AG04449 (cell line): ENCODE measurements around the gene BCAS4.

ENCODE experiments used
- CTCF ChIA-PET: fragments of 350-600 bp; formaldehyde crosslinking; extraction: SDS; loops from one replicate; lab custom pipeline; 2021; ENCODE audit warnings: antibody characterized with exemption; lab: Yijun Ruan, JAX
- POLR2A ChIA-PET: fragments of 400-600, 350-600 bp; formaldehyde crosslinking; extraction: SDS; loops from one replicate; lab custom pipeline; 2020; ENCODE audit warnings: antibody characterized with exemption, inconsistent platforms; lab: Yijun Ruan, JAX
- DNase-seq: peaks from one replicate; pipeline ENCODE4 v3.0.0-alpha.2; 2010; ENCODE audit warnings: low read depth, low spot score
- H3K4me3 ChIP-seq: 2 replicates; pipeline ENCODE4 v1.5.1; 2011; ENCODE audit warnings: low read depth, mild to moderate bottlenecking, control low read depth, low read length
- CTCF ChIP-seq: IDR thresholded peaks from one replicate; pipeline ENCODE4 v1.5.1; 2011; ENCODE audit warnings: mild to moderate bottlenecking, moderate library complexity, low read length, control low read depth, inconsistent platforms; ENCODE audit not compliant: insufficient read depth; ENCODE audit errors: missing control alignments

The BCAS4 gene

DNA sequence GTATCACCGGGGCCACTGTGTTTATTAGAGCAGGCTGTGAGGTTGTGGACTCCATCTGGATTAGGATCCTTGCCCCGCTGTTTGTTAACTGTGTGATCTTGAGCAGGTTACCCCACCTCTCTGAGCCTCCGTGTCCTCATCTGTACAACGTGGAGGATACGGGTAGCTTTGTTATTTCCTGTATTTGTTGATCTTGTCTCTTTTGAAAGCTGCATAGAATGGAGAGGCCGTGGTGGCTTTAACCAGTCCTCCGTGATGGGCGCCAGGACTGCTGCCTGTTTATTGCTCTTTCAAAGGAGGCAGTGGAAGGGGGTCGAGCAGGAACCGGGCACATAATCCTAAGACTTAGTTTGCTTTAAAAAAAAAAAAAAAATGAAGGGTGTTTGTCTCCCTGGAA lies 22.9 kb downstream of the BCAS4 start:
- no peak for DNase-seq
- POLR2A ChIA-PET, result interaction anchor here (1.9 kb wide), 1 partner anchor 112 kb away, joined by 7 read pairs; no protein-coding TSS in a partner anchor
- no peak overlapping the region for H3K4me3 ChIP-seq
- TF ChIP-seq CTCF, result no peak
- CTCF ChIA-PET, result interaction anchor here (0.7 to 4.1 kb wide), 14 partner anchors 9 to 165 kb away, joined by 3 to 57 read pairs (median 4); partner anchors contain the start of genes ADNP and BCAS4

GRCh38 chr20:50819349-50819748 lies 24.5 kb downstream of the BCAS4 start:
- ChIA-PET POLR2A (no interaction called here), CTCF (interaction anchor here (0.7 to 4.1 kb wide), 15 partner anchors 10 to 168 kb away, joined by 3 to 57 read pairs (median 4); partner anchors contain the start of gene ADNP)
- no peak overlapping the region for H3K4me3 ChIP-seq
- no peak for DNase-seq
- no peak for TF ChIP-seq CTCF

GRCh38 chr20:50820515-50821256 lies 25.8 kb downstream of the BCAS4 start:
- DNase-seq, result no peak
- CTCF ChIA-PET, result interaction anchor here (0.6 to 6.7 kb wide), 6 partner anchors 10 to 108 kb away, joined by 3 to 80 read pairs (median 5); partner anchors contain the start of genes ADNP and BCAS4
- POLR2A ChIA-PET, result no interaction called here
- no peak overlapping the region for H3K4me3 ChIP-seq
- TF ChIP-seq CTCF, result no peak

DNA sequence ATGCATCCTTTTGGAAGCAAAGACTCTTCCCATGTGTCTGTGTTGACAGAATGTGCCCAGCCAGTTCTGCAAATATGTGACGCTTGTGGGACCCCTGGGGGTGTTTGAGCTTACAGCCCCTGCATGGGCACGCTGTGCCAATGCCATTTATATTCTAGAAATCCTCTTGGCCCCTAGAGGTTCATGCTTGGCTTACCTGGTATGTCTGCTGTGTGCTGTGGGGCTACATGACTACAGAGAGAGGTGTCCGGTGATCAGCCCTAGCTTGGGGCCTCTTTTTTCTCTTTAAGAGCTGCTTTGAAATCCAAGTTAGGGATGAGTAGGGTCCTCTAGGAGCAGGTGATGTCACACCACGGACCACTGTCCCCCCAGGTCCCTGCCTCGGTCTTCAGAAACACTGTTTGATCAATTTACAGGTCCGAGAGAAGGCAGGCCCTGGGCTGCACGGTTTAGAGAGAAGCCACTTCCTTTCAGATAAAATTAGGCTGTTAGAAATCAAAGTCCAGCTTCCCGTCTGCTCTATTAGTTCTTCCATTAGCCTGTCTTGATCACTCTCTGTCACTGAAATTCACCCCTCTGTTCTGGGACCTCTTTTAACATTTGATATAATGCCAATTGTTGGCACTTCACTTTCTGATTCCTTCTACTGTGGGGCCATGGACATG lies 26.5 kb downstream of the BCAS4 start:
- ChIA-PET POLR2A (no interaction called here), CTCF (interaction anchor here (1.0 to 6.7 kb wide), 5 partner anchors 9 to 107 kb away, joined by 3 to 80 read pairs (median 6); partner anchors contain the start of genes ADNP and BCAS4)
- H3K4me3 ChIP-seq, result no peak overlapping the region
- TF ChIP-seq CTCF, result no peak
- DNase-seq, result no peak

DNA sequence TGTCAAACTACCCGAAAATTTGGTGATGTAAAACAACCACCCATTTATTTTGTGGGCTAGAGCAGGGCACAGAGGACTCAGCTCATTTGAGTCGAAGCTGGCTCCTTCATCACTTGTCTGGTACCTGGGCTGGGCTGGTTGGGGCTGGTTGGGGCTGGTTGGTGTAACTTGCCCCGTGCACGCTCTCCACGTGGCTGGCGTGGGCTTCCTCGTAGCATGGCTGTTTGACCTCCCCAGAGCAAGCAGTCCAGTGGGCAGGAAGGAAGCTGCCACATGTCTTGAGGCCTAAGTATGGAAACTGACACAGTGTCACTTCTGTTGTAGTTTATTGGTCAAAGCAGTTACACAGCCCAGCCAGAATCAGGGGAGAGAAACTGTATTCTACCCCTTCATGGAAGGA lies 27.1 kb downstream of the BCAS4 start:
- POLR2A ChIA-PET, result no interaction called here
- H3K4me3 ChIP-seq, result no peak overlapping the region
- CTCF ChIA-PET, result interaction anchor here (1.3 to 6.7 kb wide), 4 partner anchors 12 to 107 kb away, joined by 4 to 80 read pairs (median 13); partner anchors contain the start of genes ADNP and BCAS4
- DNase-seq, result no peak
- no peak for TF ChIP-seq CTCF

DNA sequence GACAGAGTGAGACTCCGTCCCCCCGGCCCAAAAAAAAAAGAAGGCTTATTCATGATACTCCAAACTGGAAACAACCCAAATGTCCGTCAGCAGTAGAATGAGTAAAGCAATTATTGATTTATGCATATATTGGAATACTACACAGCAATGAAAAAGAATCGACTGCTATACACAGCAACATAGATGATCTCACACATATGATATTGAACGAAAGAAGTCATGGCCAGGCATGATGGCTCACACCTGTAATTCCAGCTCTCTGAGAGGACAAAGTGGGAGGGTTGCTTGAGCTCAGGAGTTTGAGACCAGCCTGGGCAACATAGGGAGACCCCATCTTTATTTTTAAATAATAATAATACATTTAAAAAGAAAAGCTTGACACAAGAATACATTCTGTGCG lies 28.5 kb downstream of the BCAS4 start:
- ChIA-PET CTCF (interaction anchor here (1.3 to 6.7 kb wide), 6 partner anchors 10 to 106 kb away, joined by 3 to 80 read pairs (median 4); partner anchors contain the start of genes ADNP and BCAS4), POLR2A (no interaction called here)
- no peak overlapping the region for H3K4me3 ChIP-seq
- TF ChIP-seq CTCF, result no peak
- no peak for DNase-seq
